Fibroblast of the aortic adventitia (primary cell): ENCODE measurements around the gene GCNT1. TPM values are rescaled to one million over a fixed set of nuclear protein-coding genes. Genes with fewer than 3 reads are reported as not detected.

Experiments used
- DNase-seq: peaks from one replicate; pipeline ENCODE4 v3.0.0-alpha.2; 2010; ENCODE audit warnings: low read depth
- H3K4me3 ChIP-seq: 2 replicates; pipeline ENCODE4 v1.5.1; 2011; ENCODE audit warnings: low read depth, mild to moderate bottlenecking, control low read depth, low read length, moderate library complexity
- CTCF ChIP-seq: IDR thresholded peaks from 2 replicates; pipeline ENCODE4 v1.5.1; 2011; ENCODE audit warnings: mild to moderate bottlenecking, low read length, control low read depth, inconsistent platforms; ENCODE audit not compliant: insufficient read depth
- total RNA-seq: library from RNA; depleted of rRNA; stranded (reverse); fragments of >200 nt; gene quantifications from 2 replicates; pipeline ENCODE4 v1.2.3, GENCODE V29; 2012; ENCODE audit warnings: low replicate concordance

The GCNT1 gene
- total RNA-seq, 1 donor = 18.0 TPM

DNA sequence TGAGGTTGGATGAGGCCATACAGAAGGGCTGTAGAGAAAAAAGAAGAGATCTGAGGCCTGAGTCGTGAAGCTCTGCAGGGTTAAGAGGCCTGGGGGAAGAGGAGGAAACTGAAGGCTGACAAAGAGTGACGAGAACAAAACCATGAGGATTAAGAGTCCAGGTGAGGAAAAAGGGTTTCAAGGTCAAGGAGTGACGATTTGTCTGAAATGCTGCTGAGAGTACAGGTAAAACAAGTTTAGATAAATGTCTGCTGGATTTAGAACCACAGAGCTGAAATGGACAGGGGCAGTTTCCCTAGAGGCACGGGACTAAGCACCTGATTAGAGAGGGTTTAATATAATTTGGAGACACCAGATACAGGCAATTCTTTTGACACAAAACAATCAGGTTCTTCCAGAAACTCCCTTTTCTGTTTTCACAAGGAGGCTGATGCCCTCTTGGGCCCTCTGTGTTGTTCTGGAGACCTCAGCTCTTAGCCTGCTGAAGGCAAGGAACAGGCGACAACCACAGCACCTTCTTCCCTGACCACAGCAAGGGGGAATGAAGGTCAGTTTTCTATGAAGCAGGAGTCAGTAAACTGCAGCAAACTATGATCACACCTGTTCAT lies 14.6 kb upstream of the GCNT1 start:
- no peak for DNase-seq
- H3K4me3 ChIP-seq = no peak overlapping the region
- no peak for TF ChIP-seq CTCF

GRCh38 chr9:76445976-76446375 lies 13.0 kb upstream of the GCNT1 start:
- no peak for DNase-seq
- TF ChIP-seq CTCF = no peak
- no peak overlapping the region for H3K4me3 ChIP-seq

- H3K4me3 ChIP-seq = no peak overlapping the region
- TF ChIP-seq CTCF = no peak
- DNase-seq = no peak
These were observed 10.5 kb upstream of the GCNT1 start for GRCh38 chr9:76448501-76448900.

- peak; percentile 95 for DNase-seq
- TF ChIP-seq CTCF = no peak
- H3K4me3 ChIP-seq = no peak overlapping the region
These were observed 7.7 kb upstream of the GCNT1 start for GRCh38 chr9:76451234-76451633.

DNA sequence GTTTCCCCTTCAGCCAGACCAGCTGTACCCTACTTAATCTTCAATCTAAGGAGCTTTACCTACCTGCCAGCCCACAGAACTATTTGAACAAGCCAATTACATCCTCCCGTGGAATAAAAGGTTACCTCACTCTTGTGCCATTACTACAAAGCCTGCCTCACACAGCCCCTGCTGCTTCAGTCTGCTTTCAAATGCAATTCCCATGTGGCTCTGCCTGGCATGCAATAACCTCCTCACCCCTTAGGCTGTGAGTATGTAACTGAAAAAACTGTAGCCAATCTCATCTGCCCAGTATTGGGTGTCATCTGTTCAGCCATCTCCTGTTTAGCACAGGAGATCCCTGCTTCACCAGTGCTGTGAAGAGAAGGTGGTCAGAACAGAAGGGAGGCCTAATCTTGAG lies 6.1 kb upstream of the GCNT1 start:
- no peak overlapping the region for H3K4me3 ChIP-seq
- DNase-seq = no peak
- no peak for TF ChIP-seq CTCF

GRCh38 chr9:76453785-76454184 lies 5.2 kb upstream of the GCNT1 start:
- DNase-seq = peak; percentile 89
- no peak for TF ChIP-seq CTCF
- no peak overlapping the region for H3K4me3 ChIP-seq

GRCh38 chr9:76454311-76454710 lies 4.7 kb upstream of the GCNT1 start:
- no peak for DNase-seq
- H3K4me3 ChIP-seq = no peak overlapping the region
- TF ChIP-seq CTCF = no peak
